Activated T-cell treated with anti-CD3 and anti-CD28 coated beads, Interleukin-2, amount 50 U/mL, for 4 hours (primary cell): ENCODE data around the gene SLIT3. TPM values are rescaled to one million over a fixed set of nuclear protein-coding genes. Genes with fewer than 3 reads are reported as not detected.

Experiments
- ATAC-seq, 2 donors: fragments of 200-7000 bp; cut with Tn5 transposase; one replicate each; pipeline ENCODE4 v1.10.0; 2021
- DNase-seq: peaks from one replicate; pipeline ENCODE4 v3.0.0-alpha.2; 2020
- H3K27me3 Mint-ChIP-seq: one replicate; pipeline ENCODE4 v1.8.0; 2021; ENCODE audit warnings: low read depth, mixed read lengths
- H3K36me3 Mint-ChIP-seq: one replicate; pipeline ENCODE4 v1.8.0; 2022; ENCODE audit warnings: mixed read lengths; ENCODE audit not compliant: insufficient read depth
- H3K4me1 Mint-ChIP-seq: one replicate; pipeline ENCODE4 v1.8.0; 2021; ENCODE audit warnings: low read depth, mixed read lengths
- H3K4me3 Mint-ChIP-seq: one replicate; pipeline ENCODE4 v1.8.0; 2021; ENCODE audit warnings: mild to moderate bottlenecking, moderate library complexity, mixed read lengths
- H3K9me3 Mint-ChIP-seq: one replicate; pipeline ENCODE4 v1.8.0; 2021; ENCODE audit warnings: mixed read lengths
- total RNA-seq, 3 donors: library from RNA; stranded (reverse); gene quantifications; one replicate each; pipeline ENCODE4 v1.2.1, GENCODE V29; 2021

The SLIT3 gene
- total RNA-seq, 3 donors from 2014 or later, result 0.03 to 0.16 (median 0.03) TPM

DNA sequence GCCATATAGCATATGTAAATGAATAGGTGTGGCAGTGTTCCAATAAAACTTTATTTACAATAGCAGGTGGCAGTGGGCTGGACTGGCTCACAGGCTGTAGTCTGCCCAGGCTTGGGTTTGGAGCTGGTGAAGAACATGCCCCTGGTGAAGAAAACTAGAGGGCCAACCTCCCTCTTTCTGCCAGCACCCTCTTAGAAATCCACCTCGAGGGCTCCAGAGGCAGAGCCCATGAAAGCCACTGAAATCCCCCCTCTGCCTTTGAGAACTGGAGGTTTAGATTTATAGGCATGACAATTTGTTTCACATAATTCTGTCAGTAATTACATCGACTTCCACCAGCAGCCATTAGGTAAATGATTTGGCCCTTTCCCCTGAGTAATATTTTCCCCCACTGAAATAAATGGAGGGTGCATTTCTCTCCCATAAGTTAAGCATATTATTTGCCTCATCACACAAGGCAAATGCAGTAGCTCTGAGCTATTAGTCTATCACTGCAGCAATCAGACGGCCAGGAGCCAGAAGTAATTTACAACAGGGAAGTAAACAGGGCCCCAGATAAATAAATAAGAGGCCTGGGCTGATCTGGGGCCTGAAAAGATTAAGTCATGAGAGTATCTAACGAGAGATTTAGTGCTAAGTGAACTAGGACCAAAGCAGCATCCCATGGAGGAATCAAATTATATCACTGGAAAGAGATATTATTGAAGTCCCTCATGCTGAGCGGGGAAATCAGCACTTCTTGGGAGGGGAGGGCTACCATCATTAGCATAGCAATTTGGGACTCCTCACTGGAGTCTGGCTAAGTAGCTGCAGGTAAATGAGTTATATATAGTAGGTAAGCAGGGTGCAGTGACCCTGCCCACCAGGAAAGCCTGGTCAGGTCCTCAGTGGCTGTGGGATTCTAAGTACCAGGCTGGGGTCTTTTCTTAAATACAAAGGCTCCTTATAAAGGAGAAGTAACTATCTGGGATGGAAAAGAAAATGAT, 123.9 kb downstream of the SLIT3 start:
- Mint-ChIP-seq H3K36me3 (no peaks in the 10 kb centered on the region), H3K4me1 (no peaks in the 10 kb centered on the region), H3K27me3 (no peaks in the 10 kb centered on the region), H3K9me3 (no peaks in the 10 kb centered on the region), H3K4me3 (no peak overlapping the region)
- DNase-seq (no peak), ATAC-seq (no peak)

DNA sequence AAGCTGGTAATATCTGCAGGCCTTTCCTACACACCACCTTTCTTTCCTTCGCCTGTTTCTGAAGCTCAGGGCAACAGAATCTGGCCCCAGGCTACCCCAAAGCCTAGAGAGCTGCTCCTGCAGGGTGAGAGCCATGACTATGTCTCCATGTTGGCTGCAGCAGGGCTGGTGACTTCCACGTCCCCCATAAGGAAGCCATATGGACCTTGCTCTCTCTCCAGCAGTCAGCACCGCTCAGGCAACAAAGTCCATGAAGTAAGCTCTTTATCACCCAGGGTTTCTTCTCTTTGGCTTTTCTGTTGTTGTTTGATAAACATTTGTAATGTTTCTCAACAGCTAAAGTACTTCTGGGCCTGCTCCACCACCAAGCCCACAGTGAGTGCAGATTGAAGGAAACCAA, 125.2 kb downstream of the SLIT3 start:
- no peaks in the 10 kb centered on the region for H3K9me3 Mint-ChIP-seq
- DNase-seq, result no peak
- no peak for ATAC-seq
- no peaks in the 10 kb centered on the region for H3K4me1 Mint-ChIP-seq
- no peak overlapping the region for H3K4me3 Mint-ChIP-seq
- H3K27me3 Mint-ChIP-seq, result no peaks in the 10 kb centered on the region
- H3K36me3 Mint-ChIP-seq, result no peaks in the 10 kb centered on the region

DNA sequence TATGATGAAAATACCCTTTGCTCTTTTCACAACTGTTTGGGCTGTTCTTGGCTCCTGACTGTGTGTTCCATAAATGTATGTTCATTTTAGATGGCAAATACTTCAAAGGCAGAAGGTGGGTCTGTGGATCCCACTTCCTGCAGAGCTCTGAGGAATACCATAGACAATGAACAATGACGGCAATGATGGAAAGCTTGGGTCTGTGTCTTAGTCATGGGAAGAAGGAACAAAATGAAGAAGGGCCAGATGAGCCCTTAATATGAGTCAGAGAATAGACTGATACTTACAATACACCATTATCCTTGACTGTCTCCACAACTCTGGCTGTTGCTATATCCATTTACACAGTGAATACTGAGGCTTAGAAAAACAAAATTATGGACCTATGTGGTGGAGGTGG, 126.0 kb downstream of the SLIT3 start:
- DNase-seq (no peak), ATAC-seq (no peak)
- H3K27me3 Mint-ChIP-seq, result no peaks in the 10 kb centered on the region
- H3K36me3 Mint-ChIP-seq, result no peaks in the 10 kb centered on the region
- H3K4me3 Mint-ChIP-seq, result no peak overlapping the region
- no peaks in the 10 kb centered on the region for H3K9me3 Mint-ChIP-seq
- no peaks in the 10 kb centered on the region for H3K4me1 Mint-ChIP-seq

DNA sequence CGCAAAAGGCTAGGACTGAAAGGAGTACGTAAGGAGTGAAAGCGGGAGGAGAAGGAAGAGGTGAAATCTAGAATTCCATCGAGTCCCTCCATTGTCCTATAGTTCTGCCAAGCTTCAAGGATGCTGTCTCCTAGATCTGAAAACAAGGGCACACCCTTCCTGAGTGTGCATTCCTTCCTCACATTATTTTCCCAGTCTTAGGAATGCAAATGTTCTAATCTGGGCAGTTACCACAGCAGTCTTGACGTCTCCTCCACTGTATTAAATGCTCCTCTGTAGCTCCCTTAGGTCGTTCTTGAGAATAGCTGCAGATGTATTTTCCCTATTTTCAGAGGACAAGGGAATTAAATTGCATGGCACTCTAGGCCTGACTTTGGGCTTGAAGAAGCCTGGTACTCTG, 127.6 kb downstream of the SLIT3 start:
- DNase-seq (no peak), ATAC-seq (no peak)
- Mint-ChIP-seq H3K9me3 (no peaks in the 10 kb centered on the region), H3K36me3 (no peaks in the 10 kb centered on the region), H3K27me3 (no peaks in the 10 kb centered on the region), H3K4me3 (no peak overlapping the region), H3K4me1 (no peaks in the 10 kb centered on the region)

DNA sequence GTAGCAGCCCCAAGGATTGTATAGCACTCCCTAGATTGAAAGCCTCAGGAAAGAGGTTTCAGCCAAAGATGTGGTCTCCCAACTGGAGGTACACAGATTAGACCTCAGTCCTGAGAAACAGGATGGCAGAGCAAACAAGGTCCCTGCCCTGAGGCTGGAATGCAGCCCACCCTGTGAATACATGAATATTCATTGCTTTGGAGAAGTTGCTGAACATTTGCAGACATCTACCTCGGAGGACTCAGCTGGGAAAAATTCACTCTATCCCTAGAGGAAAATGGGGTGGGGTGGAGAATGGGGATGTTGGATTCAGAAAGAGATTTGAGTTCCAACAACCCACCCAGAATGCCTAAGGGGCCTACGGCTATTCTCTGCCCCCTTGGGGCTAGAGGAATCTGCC, 129.4 kb downstream of the SLIT3 start:
- no peak for DNase-seq
- no peak for ATAC-seq

DNA sequence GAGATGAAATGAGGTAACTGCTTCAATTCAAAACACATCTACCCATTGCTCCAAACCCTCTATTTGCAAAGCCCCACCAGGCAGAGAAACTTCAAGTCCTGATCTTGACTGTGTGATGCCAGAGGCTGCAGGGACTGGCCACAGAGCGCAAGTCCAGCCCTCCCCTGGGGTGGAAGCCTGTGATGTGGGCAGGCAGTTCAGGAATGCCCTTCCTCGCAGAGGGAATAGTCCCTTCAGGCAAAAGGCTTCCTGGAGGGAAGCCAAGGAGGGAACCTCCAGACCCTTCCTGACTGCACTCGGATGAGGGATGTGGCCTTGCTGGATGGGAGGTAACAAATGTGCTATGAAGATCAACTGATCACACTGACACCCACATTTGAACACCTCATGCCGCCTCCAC, 131.2 kb downstream of the SLIT3 start:
- Mint-ChIP-seq H3K4me3 (no peak overlapping the region), H3K9me3 (no peaks in the 10 kb centered on the region), H3K27me3 (no peaks in the 10 kb centered on the region), H3K4me1 (no peaks in the 10 kb centered on the region), H3K36me3 (no peaks in the 10 kb centered on the region)
- DNase-seq (no peak), ATAC-seq (no peak)

More for the DNA sequence above, 129.4 kb downstream of the SLIT3 start:
- H3K4me1 Mint-ChIP-seq, result no peaks in the 10 kb centered on the region
- no peaks in the 10 kb centered on the region for H3K9me3 Mint-ChIP-seq
- no peaks in the 10 kb centered on the region for H3K36me3 Mint-ChIP-seq
- H3K27me3 Mint-ChIP-seq, result no peaks in the 10 kb centered on the region
- H3K4me3 Mint-ChIP-seq, result no peak overlapping the region

DNA sequence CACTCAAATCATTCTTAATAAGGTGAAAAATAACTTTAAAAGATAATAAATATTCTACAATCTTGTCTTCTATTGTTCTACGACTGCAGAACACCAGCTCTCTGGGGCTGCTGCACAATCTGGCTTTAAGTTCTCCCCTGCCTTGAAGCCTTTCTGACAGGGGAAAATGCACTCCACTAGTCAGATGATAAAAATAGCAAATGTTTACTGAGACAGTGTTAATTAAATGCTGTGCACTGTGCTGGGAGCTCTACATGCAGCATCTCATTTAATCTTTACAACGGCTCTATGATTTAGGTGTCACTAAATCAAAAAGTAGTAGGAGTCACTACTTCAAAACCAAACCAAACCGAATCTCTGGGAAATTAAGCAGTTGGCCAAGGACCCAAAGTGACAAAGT, 132.7 kb downstream of the SLIT3 start:
- Mint-ChIP-seq H3K4me3 (no peak overlapping the region), H3K9me3 (no peaks in the 10 kb centered on the region), H3K27me3 (no peaks in the 10 kb centered on the region), H3K4me1 (no peaks in the 10 kb centered on the region), H3K36me3 (no peaks in the 10 kb centered on the region)
- DNase-seq, result no peak
- ATAC-seq, result no peak

DNA sequence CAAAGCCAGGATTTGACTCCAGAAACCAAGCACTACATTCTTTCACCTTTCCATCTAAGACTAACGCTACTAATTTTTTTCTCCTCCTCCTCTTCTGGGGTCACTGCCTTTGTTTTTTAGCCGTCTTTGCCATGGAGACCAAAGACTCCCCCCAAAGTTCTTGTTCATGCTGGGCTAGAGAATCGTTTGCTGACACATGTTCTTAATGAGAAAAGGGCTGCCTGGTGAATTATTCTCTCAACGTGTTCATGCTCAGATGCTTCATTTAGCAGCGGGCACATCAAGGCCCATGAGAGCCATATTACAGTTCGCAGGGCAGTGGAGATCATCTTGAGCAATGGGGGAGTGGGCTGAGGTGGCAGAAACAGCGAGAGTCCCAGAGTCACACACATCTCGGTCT, 134.9 kb downstream of the SLIT3 start:
- Mint-ChIP-seq H3K4me1 (no peaks in the 10 kb centered on the region), H3K4me3 (no peak overlapping the region), H3K9me3 (no peaks in the 10 kb centered on the region), H3K27me3 (no peaks in the 10 kb centered on the region), H3K36me3 (no peaks in the 10 kb centered on the region)
- no peak for ATAC-seq
- no peak for DNase-seq

DNA sequence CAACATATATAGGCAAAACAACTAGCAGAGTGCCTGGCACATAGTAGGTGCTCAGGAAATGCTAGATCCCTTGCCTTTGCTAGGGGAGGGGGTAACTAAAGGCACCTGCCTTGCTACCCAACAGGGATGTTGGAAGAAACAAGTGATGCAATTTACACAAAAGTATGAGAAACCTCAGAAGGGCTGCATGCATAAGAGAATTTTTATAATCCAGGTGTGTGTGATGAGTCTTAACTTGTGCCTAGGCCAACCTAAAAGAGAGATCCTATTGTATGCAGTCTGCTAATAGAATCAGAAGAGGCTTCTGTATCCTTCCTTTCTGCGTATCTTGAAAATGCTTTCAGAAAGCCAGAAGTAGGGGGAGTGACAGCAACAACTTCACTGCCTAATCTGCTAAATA, 135.9 kb downstream of the SLIT3 start:
- H3K4me3 Mint-ChIP-seq, result no peak overlapping the region
- H3K4me1 Mint-ChIP-seq, result no peaks in the 10 kb centered on the region
- ATAC-seq, result no peak
- no peak for DNase-seq
- no peaks in the 10 kb centered on the region for H3K9me3 Mint-ChIP-seq
- no peaks in the 10 kb centered on the region for H3K27me3 Mint-ChIP-seq
- no peaks in the 10 kb centered on the region for H3K36me3 Mint-ChIP-seq

DNA sequence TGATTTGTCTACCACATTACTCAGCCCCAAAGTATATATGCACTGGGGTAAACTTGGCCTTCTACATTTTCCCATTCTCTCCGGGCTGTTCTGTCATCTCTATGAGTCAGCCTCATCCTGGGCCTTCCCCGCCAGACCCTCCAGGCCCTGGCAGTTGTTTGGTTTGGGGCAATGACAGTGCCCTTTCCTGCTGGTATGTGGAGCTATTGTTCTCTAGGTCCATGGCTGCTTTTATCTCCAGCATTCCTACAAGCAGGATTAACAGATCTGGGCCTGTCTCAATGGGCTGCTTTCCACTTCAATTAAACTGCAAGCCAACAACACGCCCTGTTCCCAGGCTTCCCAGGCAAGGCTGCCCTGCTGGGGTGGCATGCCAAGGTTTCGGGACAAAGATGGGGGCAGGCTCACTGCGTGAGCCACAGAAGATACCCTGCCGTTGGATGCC, 136.4 kb downstream of the SLIT3 start:
- no peak overlapping the region for H3K4me3 Mint-ChIP-seq
- no peak for ATAC-seq
- no peaks in the 10 kb centered on the region for H3K4me1 Mint-ChIP-seq
- H3K36me3 Mint-ChIP-seq, result no peaks in the 10 kb centered on the region
- H3K27me3 Mint-ChIP-seq, result no peaks in the 10 kb centered on the region
- H3K9me3 Mint-ChIP-seq, result no peaks in the 10 kb centered on the region
- DNase-seq, result no peak

DNA sequence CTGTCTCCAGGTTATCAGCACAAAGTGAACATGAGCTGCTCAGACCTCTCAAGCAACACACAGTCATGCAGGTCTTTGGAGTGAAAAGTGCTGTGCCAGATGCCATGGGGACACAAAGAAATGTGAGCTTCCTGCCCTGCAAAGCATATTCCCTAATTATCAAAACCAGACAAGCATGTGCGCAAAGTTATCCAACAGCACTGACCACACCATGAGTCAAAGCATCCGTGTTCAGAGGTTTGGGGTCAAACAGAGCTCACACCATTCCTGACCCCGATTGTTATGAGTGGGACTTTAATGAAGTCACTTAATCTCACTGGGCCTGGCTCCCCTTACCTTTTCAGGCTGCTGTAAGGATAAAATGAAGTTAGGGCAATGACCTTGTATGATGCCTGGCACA, 138.5 kb downstream of the SLIT3 start:
- Mint-ChIP-seq H3K27me3 (no peaks in the 10 kb centered on the region), H3K36me3 (no peaks in the 10 kb centered on the region), H3K9me3 (peaks cover 14% of the 10 kb centered on the region), H3K4me3 (no peak overlapping the region), H3K4me1 (no peaks in the 10 kb centered on the region)
- DNase-seq, result no peak
- no peak for ATAC-seq

DNA sequence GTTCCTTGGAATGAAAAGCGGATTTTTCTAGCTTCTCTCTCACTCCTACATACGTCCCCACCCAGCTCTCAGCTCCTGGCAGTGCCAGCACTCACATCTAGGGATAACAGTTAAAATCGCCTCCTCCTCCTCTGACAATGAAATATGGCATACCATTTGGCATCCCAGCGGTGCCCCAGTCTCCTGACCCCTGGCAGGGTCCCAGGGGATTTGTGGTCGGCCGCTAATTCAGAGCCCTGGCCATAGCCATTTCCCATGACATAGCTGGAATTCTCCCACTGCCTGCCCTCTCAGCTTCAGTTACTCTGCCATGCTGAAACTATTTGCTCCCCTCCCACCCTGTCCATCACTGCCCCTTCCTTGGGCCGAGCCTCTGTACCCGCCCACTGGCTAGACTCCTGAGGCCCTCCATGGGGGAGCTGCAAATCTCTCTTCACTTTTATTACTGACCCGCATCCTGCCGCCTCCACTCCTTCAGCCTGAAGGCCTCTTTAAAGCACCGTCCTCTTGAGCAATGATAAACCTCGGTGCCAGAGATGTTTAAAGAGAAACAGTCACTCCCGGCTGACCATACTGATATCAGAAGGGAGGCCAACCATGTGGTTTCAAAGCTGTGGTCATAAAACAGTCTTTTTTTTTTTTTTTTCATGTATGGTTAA, 139.8 kb downstream of the SLIT3 start:
- Mint-ChIP-seq H3K27me3 (no peaks in the 10 kb centered on the region), H3K4me3 (no peak overlapping the region), H3K9me3 (peaks cover 23% of the 10 kb centered on the region), H3K4me1 (no peaks in the 10 kb centered on the region), H3K36me3 (no peaks in the 10 kb centered on the region)
- DNase-seq, result no peak
- ATAC-seq, result no peak

DNA sequence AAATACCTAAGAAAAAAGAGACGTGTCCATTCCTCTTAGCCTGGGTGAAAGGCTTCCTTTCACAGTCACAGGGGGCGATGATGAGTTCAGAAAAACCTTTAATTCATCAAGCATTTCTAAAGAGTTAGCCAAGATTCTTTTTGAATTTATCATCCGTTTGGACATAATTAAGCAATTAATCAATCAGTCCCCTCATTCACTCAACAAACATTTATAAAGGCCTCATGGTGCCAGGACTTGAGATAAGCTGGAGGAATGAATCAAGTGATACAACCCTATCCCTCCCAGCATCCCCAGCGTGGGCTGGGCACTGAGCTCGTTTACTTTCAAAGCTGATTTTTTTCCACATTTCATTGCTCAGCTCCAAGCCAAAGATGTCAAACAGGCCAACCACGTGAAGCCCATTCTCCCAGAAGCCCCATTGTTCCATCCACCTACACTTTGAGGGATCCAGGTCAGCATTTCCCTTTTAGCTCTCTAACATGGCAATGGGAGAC, 140.5 kb downstream of the SLIT3 start:
- Mint-ChIP-seq H3K9me3 (peaks cover 23% of the 10 kb centered on the region), H3K27me3 (no peaks in the 10 kb centered on the region), H3K36me3 (no peaks in the 10 kb centered on the region), H3K4me3 (no peak overlapping the region), H3K4me1 (no peaks in the 10 kb centered on the region)
- DNase-seq (no peak), ATAC-seq (no peak)

DNA sequence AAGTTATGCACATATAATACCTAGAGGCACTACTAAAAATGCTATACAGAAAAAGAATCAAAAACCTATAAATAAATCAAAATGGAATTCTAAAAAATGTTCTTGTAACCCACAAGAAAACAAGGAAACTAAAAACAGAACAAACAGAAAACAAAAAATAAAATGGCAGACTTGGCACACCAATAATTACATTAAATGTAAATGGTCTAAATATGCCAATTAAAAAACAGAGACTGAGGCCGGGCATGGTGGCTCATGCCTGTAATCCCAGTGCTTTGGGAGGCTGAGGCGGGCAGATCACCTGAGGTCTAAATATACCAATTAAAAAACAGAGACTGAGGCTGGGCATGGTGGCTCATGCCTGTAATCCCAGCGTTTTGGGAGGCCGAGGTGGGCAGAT, 142.2 kb downstream of the SLIT3 start:
- Mint-ChIP-seq H3K36me3 (no peaks in the 10 kb centered on the region), H3K9me3 (peaks cover 23% of the 10 kb centered on the region), H3K4me3 (no peak overlapping the region), H3K27me3 (peaks cover 3% of the 10 kb centered on the region), H3K4me1 (no peaks in the 10 kb centered on the region)
- no peak for ATAC-seq
- no peak for DNase-seq

DNA sequence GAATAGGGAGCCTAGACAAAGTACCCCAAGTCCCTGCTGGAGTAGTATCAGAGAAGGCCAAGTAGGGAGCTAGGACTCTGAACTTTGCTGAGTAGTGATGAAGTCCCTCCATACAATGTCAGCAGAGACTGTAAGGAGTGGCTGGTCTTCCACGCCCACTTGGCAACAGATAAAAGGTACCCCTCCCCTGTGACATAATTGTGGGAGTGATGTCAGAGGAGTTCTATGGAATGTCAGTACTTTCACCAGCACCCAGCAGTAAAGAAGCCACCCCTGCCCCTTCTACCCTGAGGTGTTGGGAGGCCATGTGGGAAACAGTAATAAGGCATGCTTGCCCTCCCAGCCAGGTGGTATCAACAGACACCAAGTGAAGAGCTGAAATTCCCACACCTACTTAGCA, 143.9 kb downstream of the SLIT3 start:
- H3K4me1 Mint-ChIP-seq, result no peaks in the 10 kb centered on the region

More for the DNA sequence above, 143.9 kb downstream of the SLIT3 start:
- Mint-ChIP-seq H3K36me3 (no peaks in the 10 kb centered on the region), H3K27me3 (peaks cover 3% of the 10 kb centered on the region), H3K9me3 (peaks cover 23% of the 10 kb centered on the region), H3K4me3 (no peak overlapping the region)
- no peak for ATAC-seq
- no peak for DNase-seq
